SK-MEL-5 (cell line): ENCODE data around the gene LNX1. TPM values are rescaled to one million over a fixed set of nuclear protein-coding genes. Genes with fewer than 3 reads are reported as not detected.
"Not testable (repeated sequence)": the region's sequence is repeated elsewhere in the genome, so short reads cannot be mapped to it uniquely, and the experiment has no call there.

Experiments
- DNase-seq: peaks from one replicate; pipeline ENCODE4 v3.0.0-alpha.2; 2016; ENCODE audit warnings: low read depth, low spot score
- in situ Hi-C: cut with HindIII; loops from 2 replicates; pipeline ENCODE4 v1.10.0; 2016; ENCODE audit warnings: low sequenced_read_pairs, high pct_unique_total_duplicates, low pct_unique_long_range_greater_than_20kb
- total RNA-seq: library from RNA; depleted of rRNA; stranded (reverse); fragments of >200 nt; shearing (Covaris generic); gene quantifications from 2 replicates; pipeline ENCODE4 v1.2.3, GENCODE V29; 2014

Gene LNX1
- total RNA-seq, 1 experiment from 2014 or later = 0.13 TPM

DNA sequence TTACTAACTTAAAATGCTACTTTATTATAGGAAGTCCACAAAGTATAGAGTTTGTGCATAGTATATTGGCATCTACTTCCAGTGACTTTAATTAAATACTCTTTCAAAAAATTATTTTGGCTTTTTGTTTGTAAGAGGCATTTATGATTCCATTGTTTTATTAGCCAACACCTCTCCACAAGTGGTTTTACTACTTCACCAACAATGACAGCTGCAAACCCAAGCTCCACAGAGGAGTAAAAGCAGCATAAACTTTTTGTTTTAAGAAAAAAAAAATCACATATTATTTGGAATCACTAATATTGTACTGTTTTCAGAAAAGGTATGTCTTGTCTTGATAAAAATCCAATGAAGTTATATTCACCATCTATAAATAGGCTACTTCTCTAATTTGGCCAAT is 125.4 kb downstream of the LNX1 start:
- DNase-seq = no peak
- in situ Hi-C loops = no loop called here

GRCh38 chr4:53465281-53465680 is 126.0 kb downstream of the LNX1 start:
- in situ Hi-C loops = no loop called here
- no peak for DNase-seq

DNA sequence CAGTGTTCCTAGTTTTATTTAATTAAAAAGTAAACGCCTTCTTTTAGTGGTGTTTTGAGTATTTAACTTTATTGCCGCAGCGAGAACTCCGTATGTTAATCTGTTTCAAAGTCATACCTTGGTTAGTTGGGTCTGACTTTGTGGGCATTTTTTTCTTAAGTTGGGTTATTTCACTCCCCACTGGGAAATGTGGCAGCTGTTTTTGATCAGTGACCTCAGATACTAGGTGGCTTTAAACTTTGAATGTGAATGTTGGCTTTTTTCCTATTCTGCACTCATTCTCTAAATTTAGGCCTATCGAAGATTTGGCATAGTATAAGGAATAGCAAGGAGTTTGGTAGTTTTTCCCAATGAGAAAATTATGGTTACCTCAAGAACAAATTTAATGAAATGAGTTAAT is 127.9 kb downstream of the LNX1 start:
- no peak for DNase-seq
- in situ Hi-C loops = no loop called here

DNA sequence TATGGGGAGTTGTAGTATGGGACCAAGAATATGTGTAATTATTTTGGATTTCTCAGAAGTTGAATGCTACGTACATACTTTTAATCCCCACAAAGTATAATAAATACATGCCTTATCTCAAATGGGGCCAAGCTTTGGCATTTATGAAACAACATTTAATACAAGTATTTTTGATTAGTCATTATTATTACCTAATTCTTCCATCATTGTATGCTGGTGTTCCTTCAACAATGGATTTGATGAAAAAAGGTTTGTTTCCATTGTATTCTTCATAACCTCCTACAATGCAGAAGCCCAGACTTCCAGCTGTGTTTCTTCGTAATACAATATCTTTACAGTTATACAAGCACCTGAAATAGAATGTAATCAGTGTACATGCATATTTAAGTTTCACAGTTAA is 130.0 kb downstream of the LNX1 start:
- in situ Hi-C loops = no loop called here
- no peak for DNase-seq

- DNase-seq = no peak
- in situ Hi-C loops = no loop called here
Observed at GRCh38 chr4:53459548-53459947, 131.7 kb downstream of the LNX1 start.

DNA sequence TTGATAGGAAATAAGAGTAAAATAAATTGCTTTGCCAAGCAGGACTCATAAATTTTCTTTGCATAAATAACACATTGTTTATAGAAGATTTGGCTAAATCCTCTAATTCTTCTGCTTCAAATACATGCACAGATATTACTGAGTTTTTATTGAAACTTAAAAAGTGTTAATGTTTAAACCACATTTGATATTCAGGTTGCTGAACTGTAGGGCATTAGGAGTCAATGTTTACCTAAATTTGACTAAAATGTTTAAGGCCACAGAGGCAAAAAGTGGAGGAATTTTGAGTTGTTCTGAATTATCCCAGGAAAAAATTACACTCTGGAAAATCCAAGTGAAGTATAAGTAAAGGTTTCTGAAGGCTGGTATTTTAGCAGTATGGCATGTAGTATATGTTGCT is 135.1 kb downstream of the LNX1 start:
- in situ Hi-C loops = no loop called here
- no peak for DNase-seq

DNA sequence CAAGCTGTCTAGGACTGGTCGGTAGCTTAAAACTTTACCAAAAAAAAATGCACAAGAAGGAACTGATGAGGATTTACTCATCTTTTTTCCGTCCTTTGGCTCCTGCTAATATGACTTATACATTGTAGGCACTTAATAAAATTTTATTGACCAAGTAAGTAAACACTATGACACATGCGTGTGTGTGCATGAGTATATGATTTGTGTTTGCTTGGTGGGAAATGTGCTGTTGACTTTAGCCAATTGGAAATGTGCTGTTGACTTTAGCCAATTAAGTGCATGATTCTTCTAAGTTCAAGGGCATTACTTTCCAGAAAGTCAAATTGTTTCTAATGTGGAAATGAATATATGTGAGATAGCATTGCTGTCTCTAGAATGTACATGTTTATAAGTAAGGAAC is 135.5 kb downstream of the LNX1 start:
- in situ Hi-C loops = no loop called here
- DNase-seq = no peak

DNA sequence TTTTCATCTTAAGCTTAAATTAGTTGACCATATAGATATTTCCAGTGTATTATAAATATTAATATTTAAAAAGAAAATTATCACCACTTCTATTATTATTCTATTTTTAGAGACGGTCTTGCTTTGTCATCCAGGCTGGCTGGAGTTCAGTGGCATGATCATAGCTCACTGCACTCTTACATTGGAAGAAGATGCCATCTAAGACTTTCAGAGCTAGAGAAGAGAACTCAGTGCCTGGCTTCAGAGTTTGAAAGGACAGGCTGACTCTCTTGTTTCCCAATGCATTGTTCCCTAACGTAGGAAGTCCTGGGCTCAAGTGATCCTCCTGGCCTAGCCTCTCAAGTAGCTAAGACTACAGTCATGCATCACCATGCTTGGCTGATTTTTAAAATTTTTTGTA is 137.9 kb downstream of the LNX1 start:
- no peak for DNase-seq
- in situ Hi-C loops = no loop called here

- in situ Hi-C loops = no loop called here
- peak; percentile 7 for DNase-seq
Observed at GRCh38 chr4:53450773-53451172, 140.5 kb downstream of the LNX1 start.

DNA sequence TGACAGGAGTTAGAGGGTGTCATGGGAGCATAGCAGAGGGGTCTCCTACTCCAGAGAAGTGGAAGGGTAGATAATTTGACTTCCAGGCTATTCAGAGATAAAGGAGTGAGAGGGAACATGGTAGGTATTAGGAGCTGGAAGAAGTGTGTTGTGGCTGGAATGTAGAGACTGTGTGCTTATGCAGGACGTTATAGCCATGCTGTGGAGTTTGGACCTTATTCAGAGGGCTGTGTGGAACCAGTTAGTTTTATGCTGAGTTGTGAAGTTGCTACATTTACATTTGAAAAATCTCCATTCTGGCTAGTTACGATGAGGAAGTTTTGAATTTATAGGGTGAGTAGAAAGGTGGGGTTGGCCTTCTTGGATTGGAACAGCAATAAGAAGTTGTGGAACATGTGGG is 146.3 kb downstream of the LNX1 start:
- in situ Hi-C loops = no loop called here
- no peak for DNase-seq

GRCh38 chr4:53441564-53441963 is 149.7 kb downstream of the LNX1 start:
- no peak for DNase-seq
- in situ Hi-C loops = no loop called here

DNA sequence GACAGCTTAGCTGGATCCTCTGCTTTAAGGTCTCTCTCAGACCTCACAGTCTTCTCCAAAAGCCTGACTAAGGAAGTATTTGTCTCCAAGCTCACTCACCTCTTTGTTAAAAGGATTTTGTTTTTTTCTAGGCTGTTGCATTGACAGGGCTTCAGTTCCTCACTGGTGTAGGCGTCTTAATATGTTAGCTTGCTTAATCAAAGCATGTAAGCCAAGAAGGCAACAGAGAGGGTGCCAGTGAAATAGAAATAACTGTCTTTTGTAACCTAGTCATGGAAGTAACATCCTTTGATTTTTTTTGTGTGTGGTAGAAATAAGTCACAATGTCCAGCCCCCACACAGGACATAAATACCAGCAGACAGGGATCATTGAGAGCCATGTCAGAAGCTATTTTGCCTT is 155.0 kb downstream of the LNX1 start:
- in situ Hi-C loops = no loop called here
- DNase-seq = no peak

DNA sequence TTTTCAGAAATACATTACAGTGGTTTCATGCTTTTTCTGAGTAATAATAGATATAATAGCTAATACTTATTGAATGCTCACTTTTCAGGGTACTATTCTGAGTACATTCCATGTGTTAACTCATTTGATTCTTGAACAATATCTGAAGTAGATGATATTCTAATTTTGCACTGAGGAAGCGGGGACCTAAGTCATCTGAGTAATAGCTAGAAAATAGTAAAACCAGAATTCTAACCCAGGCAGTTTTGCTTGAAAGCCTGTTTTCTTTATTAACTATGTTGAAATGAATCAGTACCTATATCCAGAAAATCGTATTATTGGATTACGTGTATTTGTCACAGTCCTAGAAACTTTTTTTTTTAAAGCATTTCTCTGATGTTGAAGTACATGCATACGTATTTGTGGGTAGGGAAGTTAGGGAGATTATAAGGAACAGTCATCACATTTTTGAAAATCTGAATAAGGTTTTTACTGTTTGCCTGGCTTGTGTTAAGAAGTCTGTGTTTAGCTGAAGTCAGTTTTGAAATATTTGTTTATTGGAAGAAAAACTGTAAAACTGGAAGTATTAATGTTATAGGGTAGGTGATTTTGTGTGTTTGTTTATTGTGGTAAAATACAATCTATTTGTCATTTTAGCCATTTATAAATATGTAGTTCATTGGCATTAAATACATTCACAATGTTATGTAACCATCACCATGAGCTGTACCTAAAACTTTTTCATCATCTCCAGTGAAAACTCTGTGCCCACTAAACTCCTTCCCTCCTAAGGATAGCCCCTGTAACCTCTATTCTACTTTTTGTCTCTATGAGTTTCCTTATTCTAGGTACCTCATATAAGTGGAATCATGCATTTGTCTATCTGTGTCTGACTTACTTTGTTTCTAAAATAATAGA is 158.5 kb downstream of the LNX1 start:
- no peak for DNase-seq
- in situ Hi-C loops = no loop called here

DNA sequence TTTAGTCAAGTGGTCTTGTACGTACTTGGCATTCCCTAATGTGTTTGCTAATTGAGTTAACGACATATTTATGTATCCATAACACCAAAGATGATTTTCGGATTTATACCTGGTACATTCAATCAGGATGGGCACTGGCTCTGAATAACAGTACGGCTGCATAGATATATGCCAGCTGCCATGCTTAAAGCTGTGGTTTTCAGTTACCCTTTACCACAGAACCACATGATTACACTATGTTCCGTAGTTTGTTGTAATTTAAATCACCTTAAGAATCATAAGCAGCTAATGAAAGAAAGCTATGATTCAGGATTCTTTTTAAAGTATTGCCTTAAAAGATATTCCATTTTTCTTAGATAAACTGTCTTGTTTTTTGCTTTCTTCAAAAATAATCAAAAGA is 160.2 kb downstream of the LNX1 start:
- in situ Hi-C loops = no loop called here
- DNase-seq = no peak

GRCh38 chr4:53427366-53427765 is 163.9 kb downstream of the LNX1 start:
- no peak for DNase-seq
- in situ Hi-C loops = no loop called here

DNA sequence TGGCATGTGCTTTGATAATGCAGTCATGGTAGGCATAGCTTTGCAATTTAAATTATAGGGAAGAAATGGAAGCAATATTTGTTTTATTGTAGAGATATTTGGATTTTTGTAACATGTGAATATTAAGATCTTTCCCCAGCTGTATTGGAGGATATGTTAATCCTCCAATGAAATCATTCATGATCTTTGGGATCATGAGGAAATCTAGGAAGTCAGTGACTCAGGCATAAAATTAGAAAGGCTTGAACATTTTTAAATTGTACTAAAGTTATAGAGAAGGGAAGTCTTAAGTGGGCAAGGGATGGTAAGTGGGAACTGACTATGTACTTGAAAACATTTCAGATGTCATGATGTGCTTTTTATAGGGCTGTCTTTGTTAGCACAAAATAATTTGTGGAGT is 167.0 kb downstream of the LNX1 start:
- in situ Hi-C loops = no loop called here
- DNase-seq = no peak

- in situ Hi-C loops = no loop called here
- DNase-seq = no peak
Observed at GRCh38 chr4:53422367-53422766, 168.9 kb downstream of the LNX1 start.

- in situ Hi-C loops = no loop called here
- peak; percentile 60 for DNase-seq
Observed at GRCh38 chr4:53421791-53422190, 169.5 kb downstream of the LNX1 start.

GRCh38 chr4:53419208-53419607 is 172.1 kb downstream of the LNX1 start:
- no peak for DNase-seq
- in situ Hi-C loops = no loop called here

- DNase-seq, in situ Hi-C loops: not testable (repeated sequence)
Observed at GRCh38 chr4:53409479-53409878, 181.8 kb downstream of the LNX1 start.
